ENCODE measurements around the gene APP.

Gene APP

DNA sequence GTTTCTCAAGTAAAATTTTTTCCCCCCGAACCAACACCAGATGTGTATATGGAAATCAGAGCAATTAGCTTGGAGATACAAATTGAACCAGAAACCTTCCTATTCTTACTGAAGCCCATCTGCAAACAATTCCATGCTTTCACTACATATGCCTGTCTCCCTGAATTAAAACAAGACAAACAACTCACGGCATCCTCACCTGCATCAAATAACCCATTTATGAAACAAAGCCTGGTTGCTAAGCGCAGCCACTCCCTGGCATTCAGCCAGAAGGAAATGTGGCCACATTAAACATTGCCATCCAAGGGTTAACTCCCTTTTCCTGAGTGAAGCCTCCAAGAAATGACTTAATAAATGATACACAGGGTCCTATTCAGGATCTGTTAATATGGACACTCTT is 55.3 kb downstream of the APP start:
- DNase-seq (ENCODE audit: low spot score), result no peak
- TF ChIP-seq, protein P1, sequence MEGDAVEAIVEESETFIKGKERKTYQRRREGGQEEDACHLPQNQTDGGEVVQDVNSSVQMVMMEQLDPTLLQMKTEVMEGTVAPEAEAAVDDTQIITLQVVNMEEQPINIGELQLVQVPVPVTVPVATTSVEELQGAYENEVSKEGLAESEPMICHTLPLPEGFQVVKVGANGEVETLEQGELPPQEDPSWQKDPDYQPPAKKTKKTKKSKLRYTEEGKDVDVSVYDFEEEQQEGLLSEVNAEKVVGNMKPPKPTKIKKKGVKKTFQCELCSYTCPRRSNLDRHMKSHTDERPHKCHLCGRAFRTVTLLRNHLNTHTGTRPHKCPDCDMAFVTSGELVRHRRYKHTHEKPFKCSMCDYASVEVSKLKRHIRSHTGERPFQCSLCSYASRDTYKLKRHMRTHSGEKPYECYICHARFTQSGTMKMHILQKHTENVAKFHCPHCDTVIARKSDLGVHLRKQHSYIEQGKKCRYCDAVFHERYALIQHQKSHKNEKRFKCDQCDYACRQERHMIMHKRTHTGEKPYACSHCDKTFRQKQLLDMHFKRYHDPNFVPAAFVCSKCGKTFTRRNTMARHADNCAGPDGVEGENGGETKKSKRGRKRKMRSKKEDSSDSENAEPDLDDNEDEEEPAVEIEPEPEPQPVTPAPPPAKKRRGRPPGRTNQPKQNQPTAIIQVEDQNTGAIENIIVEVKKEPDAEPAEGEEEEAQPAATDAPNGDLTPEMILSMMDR (IDR thresholded peaks at IDR 0.05; ENCODE audit: extremely low read depth, missing control alignments), result no peak

DNA sequence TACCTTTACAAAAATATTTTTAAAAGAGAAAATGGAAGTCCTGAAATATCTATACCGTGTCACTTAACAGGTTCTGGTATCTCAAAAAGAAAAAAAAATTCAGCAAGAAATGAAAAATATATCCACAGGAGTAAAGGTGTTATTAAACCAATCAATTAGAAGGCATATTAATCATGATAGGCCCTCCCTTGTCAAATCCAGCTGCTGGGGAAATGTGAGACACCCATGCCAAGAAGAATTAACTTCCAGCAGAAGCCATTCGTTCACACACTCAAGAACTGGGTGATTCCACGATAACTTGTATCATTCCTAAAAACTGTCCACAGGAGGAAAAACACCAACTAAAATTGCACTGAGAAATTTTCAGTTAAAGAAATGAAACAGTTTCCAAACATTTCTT is 57.6 kb downstream of the APP start:
- TF ChIP-seq, protein P1 (IDR thresholded peaks at IDR 0.05; ENCODE audit: extremely low read depth, missing control alignments), result no peak
- DNase-seq (ENCODE audit: low spot score), result no peak

DNA sequence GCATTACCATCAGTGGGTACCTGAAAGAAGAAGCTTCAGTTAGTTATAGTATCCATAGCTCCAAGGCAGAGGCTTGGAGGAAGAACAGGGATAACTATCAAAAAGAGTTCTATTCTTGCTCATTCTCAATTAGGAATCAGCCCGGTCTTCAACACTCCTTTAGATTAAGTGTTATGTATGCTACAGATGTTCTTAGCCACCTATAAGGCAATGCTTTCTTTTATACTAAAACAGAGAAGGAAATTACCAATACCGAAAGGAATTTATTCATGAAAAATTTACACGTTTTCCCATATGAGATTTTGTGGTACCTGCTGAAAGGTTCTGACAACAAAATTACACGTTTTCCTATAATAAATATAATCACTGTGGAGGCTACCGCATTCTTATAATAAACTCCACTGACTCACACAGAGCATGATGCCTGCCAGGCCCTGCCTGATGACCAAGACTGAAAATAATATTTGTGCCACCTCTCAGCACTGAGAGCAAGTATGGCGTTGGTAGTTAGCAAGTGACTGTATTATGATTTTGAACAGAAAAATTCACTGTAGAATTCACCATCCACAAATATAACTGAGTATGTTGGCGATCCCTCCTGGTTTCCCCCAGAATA is 58.3 kb downstream of the APP start:
- TF ChIP-seq, protein P1 (IDR thresholded peaks at IDR 0.05; ENCODE audit: extremely low read depth, missing control alignments), result no peak
- no peak for DNase-seq (ENCODE audit: low spot score)

DNA sequence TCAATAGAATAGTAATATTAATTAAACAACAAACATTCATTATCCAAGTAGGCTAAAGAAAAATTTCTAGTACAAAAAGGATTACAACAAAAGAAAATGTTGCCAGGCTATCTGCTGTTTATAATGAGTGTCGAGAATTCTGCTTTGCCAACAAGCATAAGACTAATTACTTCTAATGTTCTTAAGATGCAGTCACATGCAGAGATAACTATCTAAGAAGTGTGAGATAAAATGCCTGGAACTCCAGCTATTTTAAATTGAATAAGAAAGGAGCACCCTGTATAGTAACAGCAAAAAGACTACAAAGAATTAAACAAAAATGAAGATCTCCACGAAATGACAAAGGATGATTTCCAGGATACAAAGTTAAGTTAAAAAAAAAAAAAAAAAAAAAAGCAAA is 59.9 kb downstream of the APP start:
- no peak for DNase-seq (ENCODE audit: low spot score)
- TF ChIP-seq, protein P1 (IDR thresholded peaks at IDR 0.05; ENCODE audit: extremely low read depth, missing control alignments), result no peak

DNA sequence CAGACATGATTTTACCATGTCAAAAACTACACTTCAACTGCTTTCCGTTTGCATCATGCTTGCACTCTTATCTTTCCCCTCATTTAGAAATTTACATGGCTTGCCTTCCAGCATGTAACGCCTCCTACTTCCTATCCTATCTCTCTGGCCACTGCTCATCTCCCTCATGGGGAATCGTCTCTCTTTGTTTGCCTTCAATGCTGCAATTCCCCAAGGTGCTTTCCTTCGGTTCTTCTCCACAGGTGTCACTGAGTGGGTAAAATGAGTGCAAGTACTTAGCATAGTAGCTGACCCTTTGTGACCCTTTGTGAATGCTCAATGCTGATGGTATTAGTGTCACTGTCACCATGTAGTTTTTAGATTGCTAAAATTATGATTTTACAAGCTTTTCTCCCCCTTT is 63.1 kb downstream of the APP start:
- no peak for DNase-seq (ENCODE audit: low spot score)
- TF ChIP-seq, protein P1 (IDR thresholded peaks at IDR 0.05; ENCODE audit: extremely low read depth, missing control alignments), result no peak

DNA sequence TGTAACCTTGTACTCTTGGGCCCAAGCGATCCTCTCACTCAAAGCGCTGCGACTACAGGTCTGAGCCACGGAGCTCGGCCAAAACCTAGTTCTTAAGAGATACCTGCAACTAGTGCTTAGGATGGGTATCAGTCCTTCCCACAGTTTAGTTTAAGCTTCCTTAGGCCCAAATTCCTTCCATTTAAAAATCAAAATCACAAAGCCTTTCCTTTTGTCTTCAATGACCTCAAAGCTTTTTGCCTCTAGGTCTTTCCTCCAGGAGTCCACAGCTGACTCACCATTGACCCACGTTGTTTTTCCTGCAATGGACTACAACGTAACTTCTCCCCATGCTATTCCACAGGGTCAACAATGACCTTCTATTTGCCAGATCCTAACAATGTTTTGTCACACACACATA is 64.0 kb downstream of the APP start:
- no peak for DNase-seq (ENCODE audit: low spot score)
- TF ChIP-seq, protein P1 (IDR thresholded peaks at IDR 0.05; ENCODE audit: extremely low read depth, missing control alignments), result no peak

DNA sequence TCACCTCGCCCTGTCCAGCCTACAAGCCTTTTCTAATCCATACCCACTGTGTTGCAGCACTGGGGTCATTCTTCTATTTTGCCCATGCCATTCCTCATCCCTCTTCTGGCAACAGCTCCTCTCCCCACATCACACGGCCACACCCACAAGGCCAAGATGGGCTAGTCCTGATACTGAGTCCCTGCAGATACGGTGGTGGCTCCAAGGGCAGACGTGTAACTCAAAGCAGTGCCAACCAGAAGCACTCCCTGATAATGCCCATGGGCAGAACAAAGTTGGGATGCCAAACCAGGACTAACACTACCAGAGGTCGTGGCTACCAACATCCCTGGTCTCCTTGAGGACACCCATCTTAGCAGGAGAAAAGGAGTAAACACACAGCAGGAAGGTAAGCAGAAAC is 64.8 kb downstream of the APP start:
- DNase-seq (ENCODE audit: low spot score), result no peak
- TF ChIP-seq, protein P1 (IDR thresholded peaks at IDR 0.05; ENCODE audit: extremely low read depth, missing control alignments), result no peak
